ENCODE data around the gene CPNE4.

- TF ChIP-seq, protein P1, sequence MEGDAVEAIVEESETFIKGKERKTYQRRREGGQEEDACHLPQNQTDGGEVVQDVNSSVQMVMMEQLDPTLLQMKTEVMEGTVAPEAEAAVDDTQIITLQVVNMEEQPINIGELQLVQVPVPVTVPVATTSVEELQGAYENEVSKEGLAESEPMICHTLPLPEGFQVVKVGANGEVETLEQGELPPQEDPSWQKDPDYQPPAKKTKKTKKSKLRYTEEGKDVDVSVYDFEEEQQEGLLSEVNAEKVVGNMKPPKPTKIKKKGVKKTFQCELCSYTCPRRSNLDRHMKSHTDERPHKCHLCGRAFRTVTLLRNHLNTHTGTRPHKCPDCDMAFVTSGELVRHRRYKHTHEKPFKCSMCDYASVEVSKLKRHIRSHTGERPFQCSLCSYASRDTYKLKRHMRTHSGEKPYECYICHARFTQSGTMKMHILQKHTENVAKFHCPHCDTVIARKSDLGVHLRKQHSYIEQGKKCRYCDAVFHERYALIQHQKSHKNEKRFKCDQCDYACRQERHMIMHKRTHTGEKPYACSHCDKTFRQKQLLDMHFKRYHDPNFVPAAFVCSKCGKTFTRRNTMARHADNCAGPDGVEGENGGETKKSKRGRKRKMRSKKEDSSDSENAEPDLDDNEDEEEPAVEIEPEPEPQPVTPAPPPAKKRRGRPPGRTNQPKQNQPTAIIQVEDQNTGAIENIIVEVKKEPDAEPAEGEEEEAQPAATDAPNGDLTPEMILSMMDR (conservative IDR thresholded peaks at IDR 0.05): no peak
- TF ChIP-seq ZFX (IDR thresholded peaks at IDR 0.05): no peak
Measured at GRCh38 chr3:131546441-131546840, 488.4 kb downstream of the CPNE4 start.
